ENCODE data around the gene STON2.

Gene STON2

DNA sequence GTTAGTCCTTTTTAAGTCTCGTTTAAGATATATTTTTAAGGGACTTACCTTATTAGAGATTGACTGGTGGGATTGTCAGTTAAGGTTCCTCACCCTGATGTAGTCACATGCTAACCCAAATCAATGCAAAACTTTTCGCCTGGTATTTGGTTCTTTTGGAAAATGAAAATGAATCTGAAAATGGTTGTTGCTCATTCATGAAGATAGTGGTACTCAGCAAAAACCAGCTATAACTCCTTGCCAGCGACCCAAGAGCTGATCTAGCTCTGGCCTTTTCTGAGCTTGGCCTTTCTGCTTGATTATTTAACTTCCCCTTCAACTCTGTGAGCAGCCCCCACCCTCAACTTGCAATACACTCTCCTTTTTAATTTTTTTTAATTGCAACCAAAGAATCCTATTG, 94.4 kb downstream of the STON2 start:
- DNase-seq (ENCODE audit: extremely low read depth in 1 of 2, low read depth in 1 of 2), result no peak

DNA sequence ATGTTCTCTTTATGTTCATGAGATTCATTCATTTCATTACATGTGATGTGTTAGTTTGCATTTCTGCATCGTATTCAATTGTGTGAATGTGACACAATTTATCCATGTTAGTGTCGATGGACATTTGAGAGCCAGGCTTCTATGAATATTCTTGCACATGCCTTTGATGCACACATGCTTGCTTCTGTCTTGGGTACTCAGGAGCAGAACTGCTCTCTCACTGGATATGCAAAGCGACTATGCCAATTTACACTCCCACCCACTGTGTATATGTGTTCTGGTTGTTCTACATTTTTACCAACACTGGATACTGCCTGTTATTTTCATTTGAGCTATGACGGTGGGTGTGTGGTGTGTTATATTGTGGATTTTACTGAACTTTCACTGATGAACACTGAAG, 95.1 kb downstream of the STON2 start:
- no peak for DNase-seq (ENCODE audit: extremely low read depth in 1 of 2, low read depth in 1 of 2)

DNA sequence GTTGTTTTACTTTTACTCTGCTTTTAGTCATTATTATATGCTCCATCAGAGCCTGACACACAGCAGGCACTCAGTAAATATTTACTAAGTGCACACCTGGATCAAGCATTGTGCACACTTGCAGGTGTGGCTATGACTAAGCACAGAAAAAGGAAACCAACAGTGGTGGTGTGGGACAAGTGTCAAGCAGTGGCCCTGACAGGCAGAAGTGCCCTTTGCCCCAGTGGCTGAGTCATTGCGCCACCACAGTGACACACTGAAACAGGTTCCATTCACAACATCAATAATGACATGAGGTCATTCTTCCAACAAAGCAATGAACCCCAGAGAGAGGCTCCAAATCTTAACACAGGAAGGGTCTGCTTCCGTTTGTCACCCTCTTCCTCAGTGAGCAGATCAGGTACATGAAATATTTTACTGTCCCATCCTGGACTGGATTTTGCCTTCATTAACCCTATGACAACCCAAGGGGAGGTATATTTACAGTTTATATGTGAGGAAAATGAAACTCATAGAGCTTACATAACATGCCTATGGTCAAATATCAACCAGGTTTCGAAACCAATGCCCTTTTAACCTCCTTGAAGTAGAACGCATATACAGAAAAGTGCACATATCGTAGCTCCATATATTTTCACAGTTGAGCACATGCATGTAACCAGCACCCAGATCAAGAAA, 96.7 kb downstream of the STON2 start:
- DNase-seq (ENCODE audit: extremely low read depth in 1 of 2, low read depth in 1 of 2), result no peak

DNA sequence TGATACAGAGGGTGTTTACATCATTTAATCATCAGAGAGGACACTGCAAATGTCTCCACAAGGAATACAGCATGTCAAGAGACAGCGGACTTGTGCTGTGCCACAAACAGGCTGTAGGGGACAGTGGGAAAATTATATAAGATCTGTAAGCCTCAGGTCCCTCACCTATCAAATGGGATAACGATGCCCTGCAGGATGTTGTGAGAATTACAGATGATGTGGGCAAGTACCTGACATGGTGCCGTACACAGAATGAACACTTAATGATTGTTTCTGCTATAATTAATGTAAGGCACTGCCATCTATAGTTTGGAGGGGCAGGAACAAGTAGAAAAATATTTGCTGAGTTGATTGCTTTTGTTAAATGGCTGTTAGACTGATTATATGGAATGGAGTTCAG, 97.5 kb downstream of the STON2 start:
- DNase-seq (ENCODE audit: extremely low read depth in 1 of 2, low read depth in 1 of 2), result no peak

- DNase-seq (ENCODE audit: extremely low read depth in 1 of 2, low read depth in 1 of 2), result no peak
Observed at GRCh38 chr14:81301813-81302212, 98.3 kb downstream of the STON2 start.

- DNase-seq (ENCODE audit: extremely low read depth in 1 of 2, low read depth in 1 of 2), result no peak
Observed at GRCh38 chr14:81301371-81301770, 98.8 kb downstream of the STON2 start.

- DNase-seq (ENCODE audit: extremely low read depth in 1 of 2, low read depth in 1 of 2), result no peak
Observed at GRCh38 chr14:81298911-81299310, 101.2 kb downstream of the STON2 start.

DNA sequence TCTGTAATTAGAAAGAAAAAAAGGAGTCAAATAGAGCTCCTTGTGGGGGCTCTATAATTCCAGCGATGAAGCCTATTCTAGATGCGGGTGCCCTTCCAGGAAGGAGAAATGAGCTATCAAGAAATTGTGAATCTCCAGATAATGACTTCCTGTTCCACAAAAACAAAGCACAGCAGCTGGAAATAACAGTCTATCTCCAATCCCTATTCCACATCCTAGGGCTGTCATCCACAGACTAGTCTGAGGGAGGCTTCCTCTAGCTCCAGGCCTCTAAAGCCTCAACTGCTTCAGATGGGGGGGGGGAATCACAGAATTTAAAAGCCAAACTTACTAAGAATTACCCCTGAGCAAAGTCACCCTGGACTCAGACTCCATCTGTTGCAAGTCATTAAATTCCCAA, 102.0 kb downstream of the STON2 start:
- DNase-seq (ENCODE audit: extremely low read depth in 1 of 2, low read depth in 1 of 2), result no peak

GRCh38 chr14:81295958-81296923, 103.9 kb downstream of the STON2 start:
- no peak for DNase-seq (ENCODE audit: extremely low read depth in 1 of 2, low read depth in 1 of 2)

DNA sequence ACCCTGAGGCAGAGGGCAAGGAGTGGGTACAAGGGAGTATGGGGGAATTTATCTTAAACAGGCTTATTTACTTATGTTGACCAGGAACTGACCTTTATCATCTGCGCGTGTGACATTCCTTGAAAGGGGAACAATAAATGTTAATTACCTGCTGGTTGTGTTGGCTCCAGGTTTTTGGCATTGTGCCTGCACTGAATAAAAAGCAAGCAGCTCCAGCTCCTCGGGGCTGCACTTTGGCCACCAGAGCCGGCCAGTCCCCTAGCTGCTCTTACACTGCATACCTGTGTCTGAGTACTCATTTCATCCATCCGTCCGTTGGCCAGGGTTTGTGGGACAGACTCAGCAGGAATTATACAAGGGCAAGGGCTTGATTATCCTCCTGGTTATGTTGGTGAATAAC, 110.6 kb downstream of the STON2 start:
- DNase-seq (ENCODE audit: extremely low read depth in 1 of 2, low read depth in 1 of 2), result no peak

GRCh38 chr14:81286574-81287370, 113.4 kb downstream of the STON2 start:
- no peak for DNase-seq (ENCODE audit: extremely low read depth in 1 of 2, low read depth in 1 of 2)

DNA sequence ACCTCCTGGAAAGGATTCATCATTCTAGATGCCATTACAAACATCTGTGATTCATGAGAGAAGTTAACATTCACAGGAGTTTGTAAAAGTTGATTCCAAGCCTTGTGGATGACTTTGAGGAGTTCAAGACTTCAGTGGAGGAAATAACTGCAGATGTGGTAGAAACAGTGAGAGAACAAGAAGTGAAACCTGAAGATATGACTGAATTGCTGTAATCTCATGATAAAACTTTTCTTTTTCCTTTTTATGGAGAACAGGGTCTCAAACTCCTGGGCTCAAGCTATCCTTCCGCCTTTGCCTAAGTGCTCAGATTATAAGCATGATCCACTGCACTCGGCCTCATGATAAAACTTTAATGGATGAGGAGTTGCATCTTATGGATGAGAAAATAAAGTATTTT, 114.9 kb downstream of the STON2 start:
- DNase-seq (ENCODE audit: extremely low read depth in 1 of 2, low read depth in 1 of 2), result no peak

GRCh38 chr14:81281332-81281731, 118.8 kb downstream of the STON2 start:
- no peak for DNase-seq (ENCODE audit: extremely low read depth in 1 of 2, low read depth in 1 of 2)

- DNase-seq (ENCODE audit: extremely low read depth in 1 of 2, low read depth in 1 of 2), result no peak
Observed at GRCh38 chr14:81280136-81280791, 119.9 kb downstream of the STON2 start.

GRCh38 chr14:81277096-81277495, 123.0 kb downstream of the STON2 start:
- no peak for DNase-seq (ENCODE audit: extremely low read depth in 1 of 2, low read depth in 1 of 2)

GRCh38 chr14:81276073-81277069, 123.8 kb downstream of the STON2 start:
- no peak for DNase-seq (ENCODE audit: extremely low read depth in 1 of 2, low read depth in 1 of 2)

DNA sequence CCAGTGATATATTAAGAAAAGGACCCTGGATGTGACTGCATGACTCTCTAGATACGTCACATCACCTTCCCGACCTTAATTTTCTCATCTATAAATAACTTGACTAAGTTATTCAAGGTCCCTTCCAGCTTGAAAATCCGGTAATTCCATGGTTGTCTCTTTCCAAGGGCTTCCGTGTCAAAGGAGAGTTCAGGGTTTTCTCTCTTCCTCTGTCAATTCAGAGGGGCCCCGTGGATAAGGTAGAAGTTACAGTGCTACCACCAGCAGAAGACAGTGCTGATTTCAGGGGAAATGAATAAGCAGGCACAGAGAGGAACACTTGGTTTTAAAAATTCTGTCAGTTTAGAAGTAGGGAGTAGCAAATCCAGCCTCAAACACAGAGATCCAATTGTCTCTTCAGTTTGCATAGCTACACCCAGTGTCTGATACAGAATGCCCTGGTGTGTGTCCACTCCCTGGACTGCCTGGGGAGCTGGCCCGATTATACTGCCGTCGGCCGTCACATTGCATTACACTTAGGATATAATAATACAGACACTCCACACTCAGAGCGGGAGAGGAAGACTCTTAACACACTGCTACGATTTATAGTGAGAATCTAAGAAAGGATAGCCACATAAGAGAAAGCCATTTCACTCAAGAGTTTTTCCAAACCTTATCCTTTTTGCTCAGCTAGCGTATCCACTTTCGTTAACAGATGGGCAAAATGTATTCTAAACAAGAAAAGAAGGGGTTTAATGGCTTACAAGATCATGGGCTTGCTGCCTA, 124.6 kb downstream of the STON2 start:
- no peak for DNase-seq (ENCODE audit: extremely low read depth in 1 of 2, low read depth in 1 of 2)

DNA sequence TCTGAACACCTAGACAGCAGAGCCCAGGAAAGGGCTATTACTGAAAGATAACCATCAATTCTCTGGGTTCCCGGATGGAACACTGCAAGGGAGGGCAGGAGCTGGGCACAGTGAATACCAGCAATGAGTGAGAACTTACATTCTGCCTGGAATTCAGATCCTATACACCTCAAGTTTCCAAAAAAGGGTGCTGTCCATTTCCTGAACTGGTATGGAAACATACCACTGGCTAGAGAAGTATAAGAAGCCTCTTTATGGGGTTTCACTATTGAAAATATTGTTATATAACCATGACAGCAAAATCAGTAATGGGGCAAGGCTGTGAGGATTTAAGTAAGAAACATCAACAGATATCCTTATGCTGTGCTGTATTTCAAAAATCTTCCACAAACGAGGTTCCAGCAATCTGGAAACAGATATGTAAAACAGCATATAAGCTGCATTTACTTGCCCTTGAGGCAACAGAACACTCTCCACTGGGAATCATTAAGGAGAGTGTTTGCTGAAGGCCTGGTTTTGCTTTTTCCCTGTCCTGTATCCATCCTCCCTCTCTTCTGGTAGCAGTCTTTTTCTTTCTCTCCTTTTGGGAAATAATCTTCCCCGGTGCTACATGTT, 126.1 kb downstream of the STON2 start:
- DNase-seq (ENCODE audit: extremely low read depth in 1 of 2, low read depth in 1 of 2), result no peak

Measured in activated CD8-positive, alpha-beta memory T cell treated with anti-CD3 and anti-CD28 coated beads for 1 hour (primary cell).